A673 (cell line): ENCODE measurements around the gene FCHO1. TPM values are rescaled to one million over a fixed set of nuclear protein-coding genes. Genes with fewer than 3 reads are reported as not detected.
A peak's percentile ranks its signal among the peaks of the same experiment; 100 is the strongest.

Experiments used
- BruUV-seq: library from RNA; stranded (reverse); fragments of 400-500 nt; replicated peaks from 2 replicates; lab custom pipeline; 2021; lab: Mats Ljungman, UMichigan
- CTCF ChIA-PET: fragments of 300-600 bp; sonication (Branson Sonifier 250); formaldehyde crosslinking; loops from one replicate; lab custom pipeline; 2022; ENCODE audit warnings: antibody characterized with exemption; lab: Charles Lee
- POLR2A ChIA-PET: fragments of 300-600 bp; sonication (Branson Sonifier 250); formaldehyde crosslinking; loops from one replicate; lab custom pipeline; 2022; ENCODE audit warnings: antibody characterized with exemption; ENCODE audit not compliant: low non-redundant PET; lab: Charles Lee
- DNase-seq: peaks from one replicate; pipeline ENCODE4 v3.0.0-alpha.2; 2015; ENCODE audit warnings: low spot score
- H3K27ac ChIP-seq: fragments of 200-600 bp; sonication (generic); 2 replicates; pipeline ENCODE4 v1.5.1; 2016; ENCODE audit warnings: mixed run types, low read depth, mild to moderate bottlenecking, mixed read lengths, antibody characterized with exemption, low read length; ENCODE audit not compliant: poor library complexity, severe bottlenecking
- H3K27me3 ChIP-seq: fragments of 200-600 bp; sonication (generic); replicated peaks from 2 replicates; pipeline ENCODE4 v1.6.1; 2017; ENCODE audit warnings: mixed run types, low read depth, mild to moderate bottlenecking, mixed read lengths, antibody characterized with exemption, low read length; ENCODE audit not compliant: insufficient read depth, poor library complexity
- H3K36me3 ChIP-seq: fragments of 200-600 bp; sonication (generic); 2 replicates; pipeline ENCODE4 v1.6.1; 2016; ENCODE audit warnings: mixed run types, mild to moderate bottlenecking, mixed read lengths, antibody characterized with exemption, low read length; ENCODE audit not compliant: insufficient read depth, poor library complexity, severe bottlenecking
- H3K4me1 ChIP-seq: fragments of 200-600 bp; sonication (generic); 2 replicates; pipeline ENCODE4 v1.6.1; 2017; ENCODE audit warnings: mixed run types, mild to moderate bottlenecking, mixed read lengths, antibody characterized with exemption, low read length; ENCODE audit not compliant: insufficient read depth, poor library complexity, severe bottlenecking
- H3K4me3 ChIP-seq: fragments of 200-600 bp; sonication (generic); 2 replicates; pipeline ENCODE4 v1.5.1; 2016; ENCODE audit warnings: low read depth, mixed run types, mild to moderate bottlenecking, mixed read lengths, low read length; ENCODE audit not compliant: poor library complexity, severe bottlenecking
- H3K9me3 ChIP-seq: fragments of 200-600 bp; sonication (generic); 2 replicates; pipeline ENCODE4 v1.6.1; 2016; ENCODE audit warnings: mixed run types, low read depth, mild to moderate bottlenecking, mixed read lengths, antibody characterized with exemption, low read length; ENCODE audit not compliant: poor library complexity, severe bottlenecking
- CTCF ChIP-seq: fragments of 300-800, 200-600 bp; sonication (generic); conservative IDR thresholded peaks from 2 replicates; pipeline ENCODE4 v1.5.1; 2017; ENCODE audit warnings: low read depth, mild to moderate bottlenecking, antibody characterized with exemption, low read length, moderate library complexity, mixed read lengths
- EZH2 ChIP-seq: fragments of 200-600 bp; sonication (generic); IDR thresholded peaks from 2 replicates; pipeline ENCODE4 v1.6.1; 2017; ENCODE audit warnings: borderline replicate concordance, low read depth, mild to moderate bottlenecking, mixed read lengths, antibody characterized with exemption, low read length; ENCODE audit not compliant: poor library complexity, severe bottlenecking
- intact Hi-C: fragments of 100-400 bp; cut with micrococcal nuclease; formaldehyde crosslinking; loops from one replicate; pipeline ENCODE4 v1.10.0; 2022; ENCODE audit not compliant: unreplicated experiment
- total RNA-seq: library from RNA; stranded (reverse); gene quantifications from 2 replicates; pipeline ENCODE4 v1.2.3, GENCODE V29; 2021

The FCHO1 gene
- total RNA-seq, 1 experiment from 2014 or later, result 2.1 TPM

GRCh38 chr19:17753976-17754375 lies 2.7 kb downstream of the FCHO1 start:
- BruUV-seq, result no TSS peak
- DNase-seq, result peak; percentile 44
- Histone ChIP-seq H3K9me3 (no peaks in the 10 kb centered on the region), H3K27me3 (no peaks in the 10 kb centered on the region), H3K36me3 (no peaks in the 10 kb centered on the region), H3K4me3 (no peak overlapping the region), H3K27ac (no peak overlapping the region), H3K4me1 (peaks cover 12% of the 10 kb centered on the region)
- TF ChIP-seq EZH2, result no peak
- no peak for TF ChIP-seq CTCF
- ChIA-PET CTCF (no interaction called here), POLR2A (no interaction called here)
- intact Hi-C loops, result no loop called here

- Histone ChIP-seq H3K9me3 (no peaks in the 10 kb centered on the region), H3K27me3 (no peaks in the 10 kb centered on the region), H3K4me1 (peaks cover 12% of the 10 kb centered on the region), H3K27ac (no peak overlapping the region), H3K4me3 (no peak overlapping the region), H3K36me3 (no peaks in the 10 kb centered on the region)
- TF ChIP-seq CTCF (no peak), EZH2 (no peak)
- ChIA-PET CTCF (no interaction called here), POLR2A (no interaction called here)
- intact Hi-C loops, result no loop called here
- DNase-seq, result no peak
- no TSS peak for BruUV-seq
Measured at GRCh38 chr19:17754634-17755442, 3.6 kb downstream of the FCHO1 start.

GRCh38 chr19:17755443-17755890 lies 4.2 kb downstream of the FCHO1 start:
- Histone ChIP-seq H3K27me3 (no peaks in the 10 kb centered on the region), H3K4me1 (peaks cover 12% of the 10 kb centered on the region), H3K27ac (no peak overlapping the region), H3K9me3 (no peaks in the 10 kb centered on the region), H3K4me3 (no peak overlapping the region), H3K36me3 (no peaks in the 10 kb centered on the region)
- POLR2A ChIA-PET, result no interaction called here
- CTCF ChIA-PET, result no interaction called here
- intact Hi-C loops, result no loop called here
- no TSS peak for BruUV-seq
- TF ChIP-seq EZH2 (no peak), CTCF (no peak)
- no peak for DNase-seq
